ENCODE measurements around the gene IGSF8. TPM values are rescaled to one million over a fixed set of nuclear protein-coding genes. Genes with fewer than 3 reads are reported as not detected.

The IGSF8 gene
- total and polyA plus RNA-seq, 9 donors = 7.3 to 45.6 (median 34.2) TPM

DNA sequence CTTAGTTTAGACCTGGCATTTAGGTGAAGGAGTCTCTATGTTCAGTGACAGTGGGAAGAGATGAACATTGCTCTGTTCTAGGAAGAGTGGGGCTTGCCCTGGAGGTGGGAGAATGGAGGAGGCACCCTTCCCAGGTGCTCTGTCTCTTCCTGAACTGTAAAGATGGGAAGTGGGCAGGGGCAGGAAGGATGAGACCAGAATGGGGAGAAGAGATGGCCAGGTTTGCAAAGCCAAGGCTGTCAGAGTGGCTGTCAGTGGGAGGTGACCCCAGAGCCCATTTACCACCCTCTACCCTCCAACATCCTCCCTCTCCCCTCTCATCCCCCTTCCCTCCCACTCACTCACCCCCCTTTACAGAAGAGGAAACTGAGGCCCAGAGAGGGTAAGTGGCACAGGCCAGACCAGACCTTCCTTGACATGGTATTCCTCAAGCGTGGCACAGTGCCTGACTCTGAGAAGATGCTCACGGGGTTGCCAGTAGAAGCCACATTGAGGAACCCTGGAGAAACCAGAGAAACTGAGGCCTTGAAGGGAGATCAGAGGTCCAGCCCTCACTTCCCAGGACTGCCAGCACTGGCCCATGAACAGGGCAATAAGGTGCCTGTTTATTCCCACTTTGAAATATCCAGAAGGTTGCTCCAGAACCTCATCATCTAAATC, 1.4 kb upstream of the IGSF8 start:
- Histone ChIP-seq H3K9me3 (no peaks in the 10 kb centered on the region), H3K4me1 (ENCODE audit: insufficient read depth) (peaks cover 19% of the 10 kb centered on the region), H3K36me3 (no peaks in the 10 kb centered on the region), H3K27ac (peak overlapping the region; percentile 67 to 79), H3K4me3 (no peak overlapping the region), H3K27me3 (no peaks in the 10 kb centered on the region)
- intact Hi-C loops (cut with DNase I) = loop anchor here (5.0 to 10.0 kb wide), 6 partner anchors 95 to 1287 kb away; partner anchors contain the start of genes PEA15 (in 2 of the 4), CASQ1 (in 1 of the 4) and DCAF8 (in 1 of the 4)
- TF ChIP-seq POLR2A (IDR thresholded peaks at IDR 0.05) (no peak), EP300 (IDR thresholded peaks at IDR 0.05) (no peak)
- TF ChIP-seq, protein P1, sequence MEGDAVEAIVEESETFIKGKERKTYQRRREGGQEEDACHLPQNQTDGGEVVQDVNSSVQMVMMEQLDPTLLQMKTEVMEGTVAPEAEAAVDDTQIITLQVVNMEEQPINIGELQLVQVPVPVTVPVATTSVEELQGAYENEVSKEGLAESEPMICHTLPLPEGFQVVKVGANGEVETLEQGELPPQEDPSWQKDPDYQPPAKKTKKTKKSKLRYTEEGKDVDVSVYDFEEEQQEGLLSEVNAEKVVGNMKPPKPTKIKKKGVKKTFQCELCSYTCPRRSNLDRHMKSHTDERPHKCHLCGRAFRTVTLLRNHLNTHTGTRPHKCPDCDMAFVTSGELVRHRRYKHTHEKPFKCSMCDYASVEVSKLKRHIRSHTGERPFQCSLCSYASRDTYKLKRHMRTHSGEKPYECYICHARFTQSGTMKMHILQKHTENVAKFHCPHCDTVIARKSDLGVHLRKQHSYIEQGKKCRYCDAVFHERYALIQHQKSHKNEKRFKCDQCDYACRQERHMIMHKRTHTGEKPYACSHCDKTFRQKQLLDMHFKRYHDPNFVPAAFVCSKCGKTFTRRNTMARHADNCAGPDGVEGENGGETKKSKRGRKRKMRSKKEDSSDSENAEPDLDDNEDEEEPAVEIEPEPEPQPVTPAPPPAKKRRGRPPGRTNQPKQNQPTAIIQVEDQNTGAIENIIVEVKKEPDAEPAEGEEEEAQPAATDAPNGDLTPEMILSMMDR (IDR thresholded peaks at IDR 0.05) = no peak
- 93 to 96% (median 94%) methylated on average over 2 of the region's 2 CpGs for WGBS, 3 donors
- DNase-seq = no peak

DNA sequence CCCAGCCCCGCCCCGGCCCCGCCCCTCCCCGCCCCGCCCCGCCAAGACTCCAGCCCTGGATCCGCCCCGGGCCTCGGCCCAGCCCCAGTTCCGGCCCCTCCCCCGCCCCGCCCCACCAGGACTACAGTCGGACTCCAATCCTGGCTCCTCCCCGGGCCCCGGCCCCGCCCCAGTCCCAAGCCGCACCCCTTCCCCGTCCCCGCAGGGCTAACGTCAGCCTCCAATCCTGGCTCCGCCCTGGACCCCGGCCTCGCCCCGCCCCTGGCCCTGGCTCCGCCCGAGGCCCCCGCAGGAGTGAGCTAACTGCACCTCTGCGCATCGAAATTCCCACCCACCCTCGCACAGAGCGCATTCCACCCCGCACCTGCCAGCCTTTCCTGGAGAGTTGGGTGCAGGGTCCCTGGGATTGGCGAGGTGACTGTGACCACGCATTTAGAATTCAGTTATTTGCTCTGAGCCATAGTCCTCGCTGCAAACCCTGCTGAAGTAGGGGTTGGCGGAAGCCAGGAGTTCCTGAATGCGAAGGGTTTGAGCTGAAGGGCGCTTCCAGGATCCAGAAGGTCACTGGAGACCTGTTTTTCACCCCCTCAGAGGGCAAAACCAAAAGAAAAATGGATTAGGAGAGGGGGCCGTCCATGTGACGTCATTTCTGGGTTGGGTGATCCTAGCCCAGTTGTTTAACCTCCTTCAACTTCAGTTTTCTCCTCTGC, 588 bp upstream of the IGSF8 start:
- peak; percentile 71 for TF ChIP-seq POLR2A (IDR thresholded peaks at IDR 0.05)
- TF ChIP-seq, protein P1 (IDR thresholded peaks at IDR 0.05) = no peak
- no peak for TF ChIP-seq EP300 (IDR thresholded peaks at IDR 0.05)
- intact Hi-C loops (cut with DNase I) = loop anchor here in 1 of 4 donors (5.0 to 10.0 kb wide), 2 partner anchors 156 to 1288 kb away; no protein-coding TSS in a partner anchor
- 3 to 4% (median 4%) methylated on average over 15 to 40 of the region's 40 CpGs for WGBS, 3 donors
- no peaks in the 10 kb centered on the region for H3K27me3 ChIP-seq
- no peaks in the 10 kb centered on the region for H3K9me3 ChIP-seq
- peak overlapping the region; percentile 67 to 79 for H3K27ac ChIP-seq
- peak overlapping the region; percentile 52 for H3K4me3 ChIP-seq
- peaks cover 17% of the 10 kb centered on the region for H3K4me1 ChIP-seq (ENCODE audit: insufficient read depth)
- peak; percentile 98 to 99 (median 99) for DNase-seq
- no peaks in the 10 kb centered on the region for H3K36me3 ChIP-seq

DNA sequence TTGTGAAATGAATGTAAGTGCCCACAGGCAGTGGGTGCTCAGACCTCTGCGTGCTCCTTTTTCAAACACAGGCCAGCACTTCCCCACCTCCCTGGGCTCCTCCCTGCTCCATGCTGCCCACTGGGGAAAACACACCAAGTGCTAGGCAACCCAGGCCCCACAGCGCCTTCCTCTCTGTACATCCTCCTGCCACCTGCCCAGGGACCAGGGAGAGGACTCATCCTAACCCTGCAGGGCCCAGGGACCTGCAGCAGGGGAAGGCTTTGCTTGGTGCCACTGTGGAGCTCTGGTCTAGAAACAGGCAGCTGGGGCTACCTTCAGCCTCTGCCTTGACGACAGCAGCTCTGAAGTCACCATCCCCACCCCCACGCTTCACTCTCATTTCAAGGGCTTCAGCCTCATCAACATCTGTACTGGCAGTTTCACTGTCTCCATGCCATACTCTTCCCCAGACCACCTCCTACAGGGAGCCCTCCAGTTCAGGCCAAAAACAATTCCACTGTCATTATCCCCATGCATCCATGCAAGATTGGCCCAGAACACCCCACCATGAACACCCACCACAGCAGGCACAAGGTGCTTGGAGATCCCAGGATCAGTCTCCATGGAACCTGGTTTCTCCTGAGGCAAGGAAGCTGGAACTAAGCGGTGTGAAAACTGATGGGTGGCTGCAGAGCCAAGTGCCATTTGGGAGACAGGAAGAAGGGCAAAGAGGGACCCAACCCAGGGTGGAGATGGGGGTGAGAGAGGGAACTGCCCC, 1.1 kb downstream of the IGSF8 start:
- intact Hi-C loops (cut with DNase I) = loop anchor here in 1 of 4 donors (5.0 to 10.0 kb wide), 2 partner anchors 157 to 1290 kb away; no protein-coding TSS in a partner anchor
- WGBS, 3 donors = 61 to 73% (median 72%) methylated on average over 5 of the region's 5 CpGs
- no peaks in the 10 kb centered on the region for H3K36me3 ChIP-seq
- H3K27me3 ChIP-seq = no peaks in the 10 kb centered on the region
- H3K9me3 ChIP-seq = no peaks in the 10 kb centered on the region
- H3K4me3 ChIP-seq = peak overlapping the region; percentile 52
- DNase-seq = no peak
- peaks cover 8% of the 10 kb centered on the region for H3K4me1 ChIP-seq (ENCODE audit: insufficient read depth)
- TF ChIP-seq EP300 (IDR thresholded peaks at IDR 0.05) (no peak), POLR2A (IDR thresholded peaks at IDR 0.05) (no peak)
- TF ChIP-seq, protein P1 (IDR thresholded peaks at IDR 0.05) = no peak
- no peak overlapping the region for H3K27ac ChIP-seq

All from ovary (tissue), 9 donors.